ENCODE data around the gene FGD6. TPM values are rescaled to one million over a fixed set of nuclear protein-coding genes. Genes with fewer than 3 reads are reported as not detected.

FGD6 gene
- total RNA-seq, 2 donors from 2014 or later: 15.8 to 19.1 TPM

- H3K27ac ChIP-seq: no peak overlapping the region
- TF ChIP-seq POLR2A (IDR thresholded peaks at IDR 0.05) (no peak), CTCF (IDR thresholded peaks at IDR 0.05) (no peak)
- H3K36me3 ChIP-seq (replicated peaks in 1 of 2; ENCODE audit: insufficient read depth in 1 of 2, low read depth in 2 of 2): no peaks in the 10 kb centered on the region
Measured at GRCh38 chr12:95230313-95230712, 13.0 kb upstream of the FGD6 start.

GRCh38 chr12:95229636-95230035, 12.4 kb upstream of the FGD6 start:
- H3K4me1 ChIP-seq: peaks cover 7% of the 10 kb centered on the region
- H3K27ac ChIP-seq: no peak overlapping the region
- TF ChIP-seq CTCF (IDR thresholded peaks at IDR 0.05) (no peak), POLR2A (IDR thresholded peaks at IDR 0.05) (no peak)
- H3K4me3 ChIP-seq: no peak overlapping the region
- H3K9me3 ChIP-seq: no peaks in the 10 kb centered on the region
- DNase-seq: no peak
- ATAC-seq: no peak
- WGBS, 2 donors: 89 to 91% methylated on average over 7 of the region's 7 CpGs
- peaks cover 0 to 1% of the 10 kb centered on the region in 2 donors for H3K36me3 ChIP-seq (replicated peaks in 1 of 2; ENCODE audit: insufficient read depth in 1 of 2, low read depth in 2 of 2)
- H3K27me3 ChIP-seq: no peaks in the 10 kb centered on the region
- intact Hi-C loops (cut with DNase I): no loop called here

More at GRCh38 chr12:95230313-95230712, 13.0 kb upstream of the FGD6 start:
- DNase-seq: no peak
- Histone ChIP-seq H3K9me3 (no peaks in the 10 kb centered on the region), H3K4me3 (no peak overlapping the region), H3K27me3 (no peaks in the 10 kb centered on the region), H3K4me1 (peaks cover 7% of the 10 kb centered on the region)
- ATAC-seq: no peak
- intact Hi-C loops (cut with DNase I): no loop called here

GRCh38 chr12:95228617-95229016, 11.3 kb upstream of the FGD6 start:
- no peak for DNase-seq

GRCh38 chr12:95227818-95228356, 10.6 kb upstream of the FGD6 start:
- H3K27me3 ChIP-seq: no peaks in the 10 kb centered on the region
- no peak for ATAC-seq
- no peak for DNase-seq
- intact Hi-C loops (cut with DNase I): no loop called here
- no peak for TF ChIP-seq CTCF (IDR thresholded peaks at IDR 0.05)
- TF ChIP-seq POLR2A (IDR thresholded peaks at IDR 0.05): no peak
- H3K4me3 ChIP-seq: no peak overlapping the region
- H3K9me3 ChIP-seq: no peaks in the 10 kb centered on the region
- H3K36me3 ChIP-seq (replicated peaks in 1 of 2; ENCODE audit: insufficient read depth in 1 of 2, low read depth in 2 of 2): peaks cover 0 to 3% of the 10 kb centered on the region in 2 donors
- 47 to 67% methylated on average over 3 of the region's 3 CpGs for WGBS, 2 donors
- H3K27ac ChIP-seq: no peak overlapping the region
- H3K4me1 ChIP-seq: peaks cover 7% of the 10 kb centered on the region

More at GRCh38 chr12:95228617-95229016, 11.3 kb upstream of the FGD6 start:
- Histone ChIP-seq H3K9me3 (no peaks in the 10 kb centered on the region), H3K4me1 (peaks cover 7% of the 10 kb centered on the region), H3K4me3 (no peak overlapping the region), H3K27me3 (no peaks in the 10 kb centered on the region), H3K36me3 (replicated peaks in 1 of 2; ENCODE audit: insufficient read depth in 1 of 2, low read depth in 2 of 2) (peaks cover 0 to 3% of the 10 kb centered on the region in 2 donors), H3K27ac (no peak overlapping the region)
- intact Hi-C loops (cut with DNase I): no loop called here
- WGBS, 2 donors: 91 to 93% methylated on average over 2 of the region's 2 CpGs
- ATAC-seq: no peak
- no peak for TF ChIP-seq POLR2A (IDR thresholded peaks at IDR 0.05)
- no peak for TF ChIP-seq CTCF (IDR thresholded peaks at IDR 0.05)

GRCh38 chr12:95225645-95226212, 8.5 kb upstream of the FGD6 start:
- TF ChIP-seq POLR2A (IDR thresholded peaks at IDR 0.05) (no peak), CTCF (IDR thresholded peaks at IDR 0.05) (no peak)
- DNase-seq (no peak), ATAC-seq (no peak)
- peaks cover 0 to 3% of the 10 kb centered on the region in 2 donors for H3K36me3 ChIP-seq (replicated peaks in 1 of 2; ENCODE audit: insufficient read depth in 1 of 2, low read depth in 2 of 2)
- H3K9me3 ChIP-seq: no peaks in the 10 kb centered on the region
- no peaks in the 10 kb centered on the region for H3K27me3 ChIP-seq
- H3K4me3 ChIP-seq: no peak overlapping the region
- peaks cover 8% of the 10 kb centered on the region for H3K4me1 ChIP-seq
- WGBS, 2 donors: 94% methylated on average over 1 of the region's 1 CpG
- H3K27ac ChIP-seq: no peak overlapping the region
- intact Hi-C loops (cut with DNase I): no loop called here

All from body of pancreas (tissue), 4 donors.